Measurements from ENCODE around the gene CCDC9B. TPM values are rescaled to one million over a fixed set of nuclear protein-coding genes. Genes with fewer than 3 reads are reported as not detected.

Gene CCDC9B
- total RNA-seq, 1 donor from 2014 or later: 71.4 TPM

DNA sequence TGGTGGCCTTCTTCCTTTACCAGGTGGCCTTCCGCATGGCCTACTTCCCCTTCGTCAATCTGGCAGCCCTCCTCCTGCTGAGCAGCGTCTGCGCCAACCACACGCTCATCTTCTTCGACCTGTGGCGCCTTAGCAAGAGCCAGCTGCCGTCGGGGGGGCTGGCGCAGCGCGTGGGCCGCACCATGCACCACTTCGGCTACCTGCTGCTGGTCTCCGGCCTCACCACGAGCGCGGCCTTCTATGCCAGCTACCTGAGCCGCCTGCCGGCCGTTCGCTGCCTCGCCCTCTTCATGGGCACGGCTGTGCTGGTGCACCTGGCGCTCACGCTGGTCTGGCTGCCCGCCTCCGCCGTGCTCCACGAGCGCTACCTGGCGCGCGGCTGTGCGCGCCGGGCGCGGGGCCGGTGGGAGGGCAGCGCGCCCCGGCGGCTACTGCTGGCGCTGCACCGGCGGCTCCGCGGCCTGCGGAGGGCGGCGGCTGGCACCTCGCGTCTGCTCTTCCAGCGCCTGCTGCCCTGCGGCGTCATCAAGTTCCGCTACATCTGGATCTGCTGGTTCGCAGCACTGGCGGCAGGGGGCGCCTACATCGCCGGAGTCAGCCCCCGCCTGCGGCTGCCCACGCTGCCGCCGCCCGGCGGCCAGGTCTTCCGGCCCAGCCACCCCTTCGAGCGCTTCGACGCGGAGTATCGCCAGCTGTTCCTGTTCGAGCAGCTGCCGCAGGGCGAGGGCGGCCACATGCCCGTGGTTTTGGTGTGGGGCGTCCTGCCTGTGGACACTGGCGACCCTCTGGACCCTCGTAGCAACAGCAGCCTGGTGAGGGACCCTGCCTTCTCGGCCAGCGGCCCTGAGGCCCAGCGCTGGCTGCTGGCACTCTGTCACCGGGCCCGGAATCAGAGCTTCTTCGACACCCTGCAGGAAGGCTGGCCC, 27.2 kb upstream of the CCDC9B start:
- ATAC-seq (peak; percentile 94 to 95), DNase-seq (peak; percentile 95)
- Histone ChIP-seq H3K9me3 (no peaks in the 10 kb centered on the region), H3K4me1 (peaks cover 24% of the 10 kb centered on the region), H3K36me3 (no peaks in the 10 kb centered on the region), H3K27me3 (ENCODE audit: low read depth) (no peaks in the 10 kb centered on the region), H3K27ac (peak overlapping the region; percentile 62), H3K4me3 (peak overlapping the region; percentile 55)
- intact Hi-C loops (cut with DNase I): no loop called here
- TF ChIP-seq, protein P1, sequence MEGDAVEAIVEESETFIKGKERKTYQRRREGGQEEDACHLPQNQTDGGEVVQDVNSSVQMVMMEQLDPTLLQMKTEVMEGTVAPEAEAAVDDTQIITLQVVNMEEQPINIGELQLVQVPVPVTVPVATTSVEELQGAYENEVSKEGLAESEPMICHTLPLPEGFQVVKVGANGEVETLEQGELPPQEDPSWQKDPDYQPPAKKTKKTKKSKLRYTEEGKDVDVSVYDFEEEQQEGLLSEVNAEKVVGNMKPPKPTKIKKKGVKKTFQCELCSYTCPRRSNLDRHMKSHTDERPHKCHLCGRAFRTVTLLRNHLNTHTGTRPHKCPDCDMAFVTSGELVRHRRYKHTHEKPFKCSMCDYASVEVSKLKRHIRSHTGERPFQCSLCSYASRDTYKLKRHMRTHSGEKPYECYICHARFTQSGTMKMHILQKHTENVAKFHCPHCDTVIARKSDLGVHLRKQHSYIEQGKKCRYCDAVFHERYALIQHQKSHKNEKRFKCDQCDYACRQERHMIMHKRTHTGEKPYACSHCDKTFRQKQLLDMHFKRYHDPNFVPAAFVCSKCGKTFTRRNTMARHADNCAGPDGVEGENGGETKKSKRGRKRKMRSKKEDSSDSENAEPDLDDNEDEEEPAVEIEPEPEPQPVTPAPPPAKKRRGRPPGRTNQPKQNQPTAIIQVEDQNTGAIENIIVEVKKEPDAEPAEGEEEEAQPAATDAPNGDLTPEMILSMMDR (IDR thresholded peaks at IDR 0.05): peak; percentile 88

DNA sequence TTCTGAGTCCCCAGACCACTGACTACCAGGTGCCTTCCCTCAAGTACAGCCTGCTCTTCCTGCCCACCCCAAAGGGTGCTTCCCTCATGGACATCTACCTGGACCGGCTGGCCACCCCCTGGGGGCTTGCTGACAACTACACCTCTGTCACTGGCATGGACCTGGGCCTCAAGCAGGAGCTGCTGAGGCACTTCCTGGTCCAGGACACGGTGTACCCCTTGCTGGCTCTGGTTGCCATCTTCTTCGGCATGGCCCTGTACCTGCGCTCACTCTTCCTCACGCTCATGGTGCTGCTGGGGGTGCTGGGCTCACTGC, 26.6 kb upstream of the CCDC9B start:
- intact Hi-C loops (cut with DNase I): no loop called here
- Histone ChIP-seq H3K4me3 (peak overlapping the region; percentile 55), H3K27ac (peak overlapping the region; percentile 62), H3K9me3 (no peaks in the 10 kb centered on the region), H3K27me3 (ENCODE audit: low read depth) (no peaks in the 10 kb centered on the region), H3K4me1 (peaks cover 19% of the 10 kb centered on the region), H3K36me3 (no peaks in the 10 kb centered on the region)
- DNase-seq (no peak), ATAC-seq (no peak)
- TF ChIP-seq, protein P1 (IDR thresholded peaks at IDR 0.05): no peak

DNA sequence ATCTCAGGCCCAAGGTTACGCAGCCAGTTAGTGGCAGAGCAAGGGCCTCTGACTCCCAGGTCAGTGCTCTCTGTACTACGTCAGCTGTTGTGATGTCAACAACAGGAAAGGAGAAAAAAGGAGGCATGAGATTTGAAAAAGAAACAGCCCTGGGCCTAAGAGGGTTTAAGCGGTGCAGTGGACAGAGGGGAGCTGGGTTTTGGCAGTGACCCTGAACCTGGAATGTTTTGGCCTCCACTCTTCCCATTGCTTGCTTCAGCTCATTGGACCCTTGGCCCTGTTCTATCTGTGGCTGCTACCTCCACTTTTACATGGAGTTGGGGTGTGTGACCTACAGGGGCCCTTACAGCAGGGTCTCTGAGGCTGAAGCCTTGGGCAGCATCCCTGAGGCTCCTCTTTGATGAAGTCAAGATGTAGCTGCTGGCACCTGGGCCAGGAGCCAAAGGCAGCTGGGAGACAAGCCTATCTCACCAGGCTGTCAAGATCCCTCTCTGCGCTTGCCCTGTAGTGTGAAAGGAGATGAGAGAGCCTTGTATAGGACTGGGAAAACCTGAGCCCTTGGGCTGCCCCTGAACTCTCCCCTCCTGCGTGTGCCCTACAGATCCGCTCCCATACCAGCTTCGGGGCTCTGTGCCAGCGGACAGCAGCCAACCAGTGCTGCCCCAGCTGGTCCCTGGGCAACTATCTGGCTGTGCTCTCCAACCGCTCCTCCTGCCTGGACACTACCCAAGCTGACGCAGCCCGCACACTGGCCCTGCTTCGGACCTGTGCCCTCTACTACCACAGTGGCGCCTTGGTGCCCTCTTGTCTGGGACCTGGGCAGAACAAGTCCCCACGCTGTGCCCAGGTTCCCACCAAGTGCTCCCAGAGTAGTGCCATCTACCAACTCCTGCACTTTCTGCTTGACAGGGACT, 26.0 kb upstream of the CCDC9B start:
- peaks cover 19% of the 10 kb centered on the region for H3K4me1 ChIP-seq
- H3K9me3 ChIP-seq: no peaks in the 10 kb centered on the region
- no peaks in the 10 kb centered on the region for H3K36me3 ChIP-seq
- H3K27me3 ChIP-seq (ENCODE audit: low read depth): no peaks in the 10 kb centered on the region
- TF ChIP-seq, protein P1 (IDR thresholded peaks at IDR 0.05): no peak
- peak overlapping the region; percentile 55 for H3K4me3 ChIP-seq
- no peak overlapping the region for H3K27ac ChIP-seq
- intact Hi-C loops (cut with DNase I): no loop called here
- DNase-seq (no peak), ATAC-seq (no peak)

DNA sequence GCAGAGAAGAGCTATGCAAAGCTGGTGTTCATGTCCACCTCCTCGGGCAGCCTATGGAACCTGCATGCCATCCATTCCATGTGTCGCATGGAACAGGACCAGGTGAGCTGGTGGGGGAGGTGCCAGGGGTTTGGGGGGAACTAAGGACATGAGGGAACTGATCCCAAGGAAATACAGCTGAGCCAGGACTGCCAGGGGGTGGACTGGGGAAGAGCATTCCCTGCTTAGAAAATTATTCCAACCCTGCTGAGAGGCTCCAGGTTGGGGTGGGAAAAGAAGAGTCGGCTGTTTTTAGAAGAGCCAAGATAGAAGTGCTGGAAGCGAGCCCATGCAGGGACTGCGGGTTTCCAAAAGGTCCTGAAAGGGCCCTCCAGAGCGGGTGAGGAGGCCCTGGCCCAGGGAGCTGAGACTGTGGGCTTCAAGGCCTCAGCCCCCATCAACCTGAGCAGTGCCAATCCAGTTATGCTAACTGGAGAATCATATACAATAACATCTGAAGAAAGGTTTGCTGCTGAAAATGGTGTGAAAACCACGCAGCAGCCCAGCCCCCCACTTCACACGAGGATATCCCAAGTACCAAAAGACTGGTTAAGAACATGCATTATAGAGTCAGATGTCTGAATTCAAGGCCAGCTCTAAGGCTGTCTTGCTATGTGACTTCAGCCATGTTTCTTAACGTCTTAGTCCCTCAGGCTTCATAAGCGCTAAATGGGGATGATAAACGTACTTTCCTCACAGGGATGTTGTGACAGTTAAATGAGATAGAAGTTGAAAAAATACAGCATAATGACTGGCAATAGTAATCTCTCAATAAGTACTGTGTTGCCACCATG, 25.1 kb upstream of the CCDC9B start:
- no peaks in the 10 kb centered on the region for H3K27me3 ChIP-seq (ENCODE audit: low read depth)
- no peak overlapping the region for H3K27ac ChIP-seq
- no peak overlapping the region for H3K4me3 ChIP-seq
- DNase-seq: no peak
- ATAC-seq: no peak
- intact Hi-C loops (cut with DNase I): no loop called here
- peaks cover 19% of the 10 kb centered on the region for H3K4me1 ChIP-seq
- TF ChIP-seq, protein P1 (IDR thresholded peaks at IDR 0.05): no peak
- no peaks in the 10 kb centered on the region for H3K36me3 ChIP-seq
- no peaks in the 10 kb centered on the region for H3K9me3 ChIP-seq

DNA sequence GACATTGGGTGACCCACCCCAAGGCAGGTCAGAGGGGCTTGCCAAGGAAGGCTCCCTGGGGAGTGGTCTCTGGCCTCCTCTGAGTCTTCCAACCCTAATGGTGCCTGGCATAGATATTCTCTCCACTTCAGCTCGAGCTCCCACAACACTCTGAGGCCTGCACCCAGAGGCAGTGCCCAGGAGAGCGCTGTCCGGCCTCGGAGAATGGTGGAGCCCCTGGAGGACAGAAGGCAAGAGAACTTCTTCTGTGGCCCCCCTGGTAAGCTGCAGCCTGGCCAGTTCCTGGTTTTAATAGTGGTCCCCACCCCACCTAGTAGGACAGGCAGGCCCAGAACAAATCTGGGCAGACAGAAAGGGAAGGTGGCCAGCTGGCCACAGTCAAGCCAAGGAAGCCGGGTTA, 24.3 kb upstream of the CCDC9B start:
- Histone ChIP-seq H3K36me3 (no peaks in the 10 kb centered on the region), H3K4me1 (peaks cover 19% of the 10 kb centered on the region), H3K9me3 (no peaks in the 10 kb centered on the region), H3K4me3 (no peak overlapping the region), H3K27me3 (ENCODE audit: low read depth) (no peaks in the 10 kb centered on the region), H3K27ac (no peak overlapping the region)
- TF ChIP-seq, protein P1 (IDR thresholded peaks at IDR 0.05): no peak
- DNase-seq (no peak), ATAC-seq (no peak)
- intact Hi-C loops (cut with DNase I): no loop called here
